ENCODE results near the gene GNAL.
"Not testable (repeated sequence)": the region's sequence is repeated elsewhere in the genome, so short reads cannot be mapped to it uniquely, and the experiment has no call there.

Gene GNAL

GRCh38 chr18:11884396-11885030, 195.4 kb downstream of the GNAL start:
- DNase-seq, result no peak

- DNase-seq, result no peak
Observed at GRCh38 chr18:11885278-11885947, 196.3 kb downstream of the GNAL start.

GRCh38 chr18:11886577-11887110, 197.6 kb downstream of the GNAL start:
- no peak for DNase-seq

GRCh38 chr18:11887328-11888128, 198.5 kb downstream of the GNAL start:
- DNase-seq, result no peak

GRCh38 chr18:11888726-11889125, 199.7 kb downstream of the GNAL start:
- DNase-seq, result no peak

GRCh38 chr18:11889284-11889683, 200.2 kb downstream of the GNAL start:
- no peak for DNase-seq

- no peak for DNase-seq
Observed at GRCh38 chr18:11891737-11892136, 202.7 kb downstream of the GNAL start.

- DNase-seq, result not testable (repeated sequence)
Observed at GRCh38 chr18:11892438-11892837, 203.4 kb downstream of the GNAL start.

- DNase-seq, result no peak
Observed at GRCh38 chr18:11897781-11898180, 208.7 kb downstream of the GNAL start.

- DNase-seq, result no peak
Observed at GRCh38 chr18:11899063-11899462, 210.0 kb downstream of the GNAL start.

GRCh38 chr18:11901826-11902438, 212.9 kb downstream of the GNAL start:
- DNase-seq, result no peak

- DNase-seq, result no peak
Observed at GRCh38 chr18:11902522-11903292, 213.6 kb downstream of the GNAL start.

- no peak for DNase-seq
Observed at GRCh38 chr18:11905613-11906012, 216.5 kb downstream of the GNAL start.

- DNase-seq, result no peak
Observed at GRCh38 chr18:11906176-11906575, 217.1 kb downstream of the GNAL start.

GRCh38 chr18:11906926-11907874, 218.1 kb downstream of the GNAL start:
- DNase-seq, result no peak

- DNase-seq, result peak; percentile 84
Observed at GRCh38 chr18:11908182-11909060, 219.4 kb downstream of the GNAL start, which contains the start of gene MPPE1. MPPE1 (minus strand) TSS chr18:11908317; CDS start chr18:11897264, 11,053 bp downstream.

GRCh38 chr18:11909061-11909455, 220.0 kb downstream of the GNAL start:
- DNase-seq, result no peak

GRCh38 chr18:11909591-11910026, 220.5 kb downstream of the GNAL start:
- DNase-seq, result no peak

GRCh38 chr18:11916880-11917279, 227.8 kb downstream of the GNAL start:
- not testable (repeated sequence) for DNase-seq

GRCh38 chr18:11919522-11919921, 230.5 kb downstream of the GNAL start:
- DNase-seq, result not testable (repeated sequence)
